T follicular helper cell (primary cell): ENCODE data around the gene SEMA6C.
"Not testable (repeated sequence)": the region's sequence is repeated elsewhere in the genome, so short reads cannot be mapped to it uniquely, and the experiment has no call there.

ENCODE experiments used
- DNase-seq: peaks from one replicate; pipeline ENCODE4 v3.0.0-alpha.2; 2020; ENCODE audit warnings: low read depth
- total RNA-seq, 2 experiments: gene quantifications; one replicate each; lab custom pipeline; 2026; lab: John Stamatoyannopoulos, UW

Gene SEMA6C, protein sequence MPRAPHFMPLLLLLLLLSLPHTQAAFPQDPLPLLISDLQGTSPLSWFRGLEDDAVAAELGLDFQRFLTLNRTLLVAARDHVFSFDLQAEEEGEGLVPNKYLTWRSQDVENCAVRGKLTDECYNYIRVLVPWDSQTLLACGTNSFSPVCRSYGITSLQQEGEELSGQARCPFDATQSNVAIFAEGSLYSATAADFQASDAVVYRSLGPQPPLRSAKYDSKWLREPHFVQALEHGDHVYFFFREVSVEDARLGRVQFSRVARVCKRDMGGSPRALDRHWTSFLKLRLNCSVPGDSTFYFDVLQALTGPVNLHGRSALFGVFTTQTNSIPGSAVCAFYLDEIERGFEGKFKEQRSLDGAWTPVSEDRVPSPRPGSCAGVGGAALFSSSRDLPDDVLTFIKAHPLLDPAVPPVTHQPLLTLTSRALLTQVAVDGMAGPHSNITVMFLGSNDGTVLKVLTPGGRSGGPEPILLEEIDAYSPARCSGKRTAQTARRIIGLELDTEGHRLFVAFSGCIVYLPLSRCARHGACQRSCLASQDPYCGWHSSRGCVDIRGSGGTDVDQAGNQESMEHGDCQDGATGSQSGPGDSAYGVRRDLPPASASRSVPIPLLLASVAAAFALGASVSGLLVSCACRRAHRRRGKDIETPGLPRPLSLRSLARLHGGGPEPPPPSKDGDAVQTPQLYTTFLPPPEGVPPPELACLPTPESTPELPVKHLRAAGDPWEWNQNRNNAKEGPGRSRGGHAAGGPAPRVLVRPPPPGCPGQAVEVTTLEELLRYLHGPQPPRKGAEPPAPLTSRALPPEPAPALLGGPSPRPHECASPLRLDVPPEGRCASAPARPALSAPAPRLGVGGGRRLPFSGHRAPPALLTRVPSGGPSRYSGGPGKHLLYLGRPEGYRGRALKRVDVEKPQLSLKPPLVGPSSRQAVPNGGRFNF
- total RNA-seq = 1.1 to 7.4 reads per million in 2 experiments

DNA sequence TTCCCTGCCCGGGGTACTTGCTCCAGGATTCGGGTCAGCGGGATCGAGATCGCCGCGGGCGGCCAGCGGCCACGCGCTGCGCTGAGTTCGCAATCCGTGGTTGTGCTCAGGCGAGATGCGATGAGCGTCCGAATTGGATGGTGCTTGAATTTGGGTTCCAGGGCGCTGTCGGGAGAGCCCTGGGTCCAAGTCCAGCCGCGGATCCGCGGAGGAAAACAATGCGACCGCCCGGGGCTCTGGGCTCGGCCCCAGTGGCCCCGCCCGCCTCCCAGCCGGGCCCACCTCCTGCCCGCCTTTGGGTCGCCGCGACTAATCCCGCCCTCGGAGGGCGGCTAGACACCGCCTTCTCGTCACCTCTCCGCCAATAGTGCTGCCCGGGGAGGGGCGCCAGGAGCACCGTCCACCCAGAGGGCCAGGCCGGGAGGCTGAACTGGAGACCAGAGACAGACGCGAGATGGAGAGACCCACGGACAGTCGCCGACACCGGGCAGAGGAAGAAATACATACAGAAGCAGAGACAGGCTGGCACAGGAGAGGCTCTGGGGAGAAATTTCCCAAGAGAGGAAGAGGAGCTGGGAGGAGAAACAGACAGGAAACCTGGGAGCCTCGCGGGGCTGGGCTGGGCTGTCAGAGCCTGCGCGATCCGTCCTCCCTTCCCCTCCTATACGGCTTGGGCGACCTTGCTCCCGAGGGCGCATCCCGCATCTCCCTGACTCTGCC, at the start of gene SEMA6C:
SEMA6C (minus strand) TSS at position 220 of the 720 bp plus-strand sequence. CDS start 4,010 bp downstream, outside the sequence.
- peak; percentile 77 for DNase-seq

DNA sequence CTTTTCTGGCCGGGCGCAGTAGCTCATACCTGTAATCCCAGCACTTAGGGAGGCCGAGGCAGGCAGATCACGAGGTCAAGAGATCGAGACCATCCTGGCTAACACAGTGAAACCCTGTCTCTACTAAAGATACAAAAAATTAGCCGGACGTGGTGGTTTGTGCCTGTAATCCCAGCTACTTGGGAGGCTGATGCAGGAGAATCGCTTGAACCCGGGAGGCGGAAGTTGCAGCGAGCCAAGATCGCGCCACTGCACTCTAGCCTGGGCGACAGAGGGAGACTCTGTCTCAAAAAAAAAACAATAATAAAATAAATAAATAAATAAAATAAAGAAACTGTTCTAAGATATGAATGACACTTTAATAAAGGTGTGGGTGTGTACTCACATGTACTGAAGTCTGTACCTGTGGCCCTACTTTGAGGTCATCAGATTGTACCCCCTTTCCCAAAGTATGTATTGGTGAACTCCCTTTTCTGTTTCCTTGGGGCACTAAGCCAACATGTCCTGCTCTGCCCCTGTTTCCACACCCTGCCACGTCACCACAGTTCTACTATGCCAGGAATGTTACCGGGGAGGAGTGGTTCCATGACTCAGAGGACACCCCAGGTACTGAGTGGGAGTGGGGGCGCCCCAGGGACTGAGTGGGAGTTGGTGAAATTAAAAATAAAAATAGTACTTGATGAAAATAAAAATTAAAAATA, 48.6 kb upstream of the SEMA6C start:
- not testable (repeated sequence) for DNase-seq

DNA sequence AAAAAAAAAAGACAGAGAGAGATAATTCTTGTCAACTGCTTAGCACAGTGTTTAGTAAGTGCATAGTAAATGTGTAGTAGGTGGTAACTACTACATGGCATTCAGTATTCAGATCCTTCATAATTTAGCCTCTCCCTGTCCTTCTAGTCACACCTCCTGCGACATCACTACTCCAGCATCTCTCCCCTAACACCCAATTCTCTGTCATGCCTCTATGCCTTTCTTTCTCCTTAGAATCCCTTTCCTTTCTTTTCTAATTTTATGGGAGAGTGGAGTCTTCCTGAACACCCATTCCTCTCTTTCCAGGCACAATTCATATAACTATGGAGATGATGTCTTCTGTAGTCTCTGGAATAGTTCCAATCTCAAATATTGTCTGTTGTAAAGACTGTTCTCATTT, 47.4 kb upstream of the SEMA6C start:
- no peak for DNase-seq

DNA sequence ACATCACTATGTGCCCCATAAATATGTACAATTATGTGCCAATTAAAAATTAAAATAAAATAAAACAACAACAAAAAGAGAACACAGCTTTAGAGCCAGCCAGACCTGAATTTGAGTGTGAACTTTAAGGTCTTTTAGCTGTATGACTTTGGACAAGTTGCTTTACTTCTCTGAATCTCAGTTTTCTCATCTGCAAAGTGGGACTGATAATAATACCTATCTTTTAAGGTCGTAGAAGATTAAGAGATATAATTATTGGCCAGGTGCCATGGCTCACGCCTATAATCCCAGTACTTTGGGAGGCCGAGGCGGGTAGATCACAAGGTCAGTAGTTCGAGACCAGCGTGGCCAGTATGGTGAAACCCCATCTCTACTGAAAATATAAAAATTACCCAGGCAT, 46.9 kb upstream of the SEMA6C start:
- no peak for DNase-seq

DNA sequence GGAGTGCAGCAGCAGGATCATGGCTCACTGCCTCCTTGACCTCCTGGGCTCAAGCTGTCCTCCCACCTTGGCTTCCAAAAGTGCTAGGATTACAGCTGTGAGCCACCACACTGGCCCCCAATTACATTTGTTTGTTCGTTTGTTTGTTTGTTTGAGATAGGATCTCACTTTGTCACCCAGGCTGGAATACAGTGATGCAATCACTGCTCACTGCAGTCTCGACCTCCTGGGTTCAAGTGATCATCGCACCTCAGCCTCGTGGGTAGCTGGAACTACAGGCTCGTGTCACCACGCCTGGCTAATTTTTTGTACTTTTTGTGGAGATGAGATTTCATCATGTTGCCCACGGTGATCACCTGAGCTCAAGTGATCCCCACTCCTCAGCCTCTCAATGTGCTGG, 45.6 kb upstream of the SEMA6C start:
- DNase-seq = no peak

DNA sequence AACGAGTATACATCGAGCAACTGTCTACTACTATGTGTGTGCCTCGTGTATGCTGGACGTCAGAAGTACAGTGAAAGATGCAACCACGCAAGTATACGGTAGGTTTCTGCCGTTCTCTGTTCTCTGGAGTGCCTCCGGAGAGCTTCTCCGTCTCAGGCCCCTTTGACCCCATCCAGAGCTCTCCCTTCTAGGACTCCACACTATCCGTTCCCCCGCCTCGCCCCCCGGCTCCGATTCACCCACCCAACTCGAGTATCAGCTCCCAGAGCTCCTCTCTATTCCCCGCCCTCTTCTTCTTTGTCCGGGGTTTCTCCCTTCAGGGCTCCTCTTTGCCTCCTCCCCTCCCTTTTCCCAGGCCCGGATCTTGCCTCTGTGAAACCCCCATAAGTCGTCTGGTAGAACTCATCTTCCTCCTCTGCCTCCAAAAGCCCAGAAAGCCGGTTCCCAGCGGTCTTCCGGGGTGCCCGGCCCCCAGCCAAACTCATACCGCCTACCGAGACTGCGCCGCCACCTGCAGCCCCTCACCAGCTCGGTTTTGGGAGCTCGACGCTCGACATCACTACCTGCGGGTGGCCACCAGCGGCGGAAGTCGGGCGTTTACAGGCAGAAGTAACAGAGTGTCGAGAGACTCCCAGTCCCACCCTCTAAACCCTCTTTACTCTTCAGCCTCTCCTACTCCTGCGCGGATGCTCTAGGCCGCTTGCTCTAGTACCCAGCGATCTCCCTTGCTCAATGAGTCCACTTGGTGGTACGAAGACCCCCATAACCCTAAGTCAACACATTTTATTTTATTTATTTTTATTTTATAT, 43.4 kb upstream of the SEMA6C start, which contains the start of gene VPS72:
VPS72 (minus strand) TSS at position 561 of the 809 bp plus-strand sequence; CDS start at position 485, 76 bp downstream.
- peak; percentile 82 for DNase-seq

DNA sequence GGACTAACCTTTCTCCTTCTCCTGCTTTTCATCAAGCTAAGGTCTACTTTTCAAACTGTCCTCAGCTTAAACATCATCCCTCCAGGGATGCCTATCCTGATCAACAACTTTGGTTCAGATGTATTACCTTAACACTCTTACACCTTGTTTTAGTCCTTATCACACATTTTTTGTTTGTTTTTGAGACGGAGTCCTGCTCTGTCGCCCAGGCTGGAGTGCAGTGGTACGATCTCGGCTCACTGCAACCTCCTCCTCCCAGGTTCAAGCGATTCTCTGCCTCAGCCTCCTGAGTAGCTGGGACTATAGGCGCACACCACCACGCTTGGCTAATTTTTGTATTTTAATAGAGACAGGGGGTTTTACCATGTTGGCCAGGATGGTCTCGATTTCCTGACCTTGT, 42.2 kb upstream of the SEMA6C start:
- not testable (repeated sequence) for DNase-seq

DNA sequence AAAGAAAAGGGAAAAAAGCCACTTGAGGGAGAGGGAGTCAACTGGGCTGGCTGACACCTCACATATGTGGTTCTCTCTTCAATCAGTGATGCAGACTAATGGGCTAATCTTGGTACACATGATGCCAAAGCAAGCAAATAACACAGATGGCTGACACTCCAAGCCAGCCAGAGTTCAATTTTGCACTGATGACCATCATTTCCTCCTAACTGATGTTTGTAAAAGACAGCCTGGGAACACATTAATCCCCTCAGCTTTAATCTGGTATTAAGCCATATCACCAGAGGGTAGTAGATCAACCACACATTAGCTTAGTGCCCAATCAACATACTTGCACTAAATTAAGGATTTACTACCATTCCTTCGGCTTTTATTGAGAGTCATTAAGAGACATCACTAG, 40.8 kb upstream of the SEMA6C start:
- no peak for DNase-seq

DNA sequence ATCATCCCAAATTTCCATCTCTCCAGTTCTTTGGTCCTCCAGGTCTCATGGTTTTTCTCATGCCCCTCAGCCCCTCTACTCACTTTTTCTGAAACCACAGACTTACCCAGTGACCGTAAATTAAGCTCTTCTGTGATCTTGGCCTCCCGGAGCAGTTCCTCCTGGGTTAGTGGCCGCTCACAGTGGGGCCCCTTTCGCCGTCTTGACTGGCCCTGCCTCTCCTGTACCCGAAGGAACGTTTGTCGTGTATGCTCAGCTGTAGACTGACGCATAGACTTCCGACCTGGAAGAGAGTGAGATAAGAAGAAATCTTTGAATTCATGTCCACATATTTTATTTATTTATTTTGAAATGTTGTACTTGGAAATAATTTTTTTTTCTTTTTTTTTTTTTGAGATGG, 37.8 kb upstream of the SEMA6C start:
- DNase-seq = no peak

DNA sequence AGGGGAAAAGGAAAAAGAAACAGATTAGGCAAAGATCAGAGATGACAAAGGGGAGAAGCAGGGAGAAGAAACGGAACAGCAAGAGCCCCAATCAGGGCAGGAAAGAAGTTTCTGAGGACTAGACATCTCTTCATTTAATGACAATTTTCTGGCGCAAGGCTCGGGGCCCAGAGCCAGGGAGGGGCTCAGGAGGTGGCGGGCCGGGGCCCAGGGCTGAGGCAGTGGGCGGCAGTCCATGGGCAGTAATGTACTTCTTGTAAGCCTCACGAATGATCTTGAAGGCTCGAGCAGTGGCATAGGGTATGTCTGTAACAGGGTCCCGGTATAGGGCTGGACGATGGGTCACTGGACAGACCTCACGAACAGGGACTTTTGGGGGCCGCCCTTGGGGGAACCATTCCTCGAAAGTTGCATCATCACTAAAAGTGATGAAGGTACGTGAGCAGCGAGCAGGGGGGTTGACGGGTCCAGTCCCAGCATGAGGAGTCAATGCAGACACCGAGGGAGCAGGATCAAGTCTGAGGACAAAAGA, 30.1 kb upstream of the SEMA6C start:
- DNase-seq = no peak

DNA sequence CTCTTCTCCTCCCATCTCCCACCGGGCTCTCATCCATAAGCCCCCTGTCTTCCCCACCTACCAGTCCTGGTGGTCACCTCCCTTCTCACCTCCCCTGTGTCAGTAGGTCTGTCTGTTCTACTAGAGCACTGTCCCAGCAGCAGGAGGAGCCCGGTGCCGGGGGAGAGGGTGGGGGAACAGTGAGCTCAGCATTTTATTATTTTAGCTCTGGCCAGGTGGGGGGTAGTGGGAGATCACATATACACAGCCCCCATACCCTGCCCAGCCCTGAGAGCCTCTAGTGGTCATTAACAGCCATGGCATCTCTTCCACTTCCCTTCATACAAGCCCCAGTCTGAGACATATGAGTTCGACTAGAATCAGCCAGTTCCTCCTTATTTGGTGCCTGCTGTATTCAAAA, 29.4 kb upstream of the SEMA6C start, which contains the start of gene TMOD4:
TMOD4 (minus strand) TSS at position 119 of the 400 bp plus-strand sequence. CDS start 1,106 bp downstream, outside the sequence.
- DNase-seq = no peak

DNA sequence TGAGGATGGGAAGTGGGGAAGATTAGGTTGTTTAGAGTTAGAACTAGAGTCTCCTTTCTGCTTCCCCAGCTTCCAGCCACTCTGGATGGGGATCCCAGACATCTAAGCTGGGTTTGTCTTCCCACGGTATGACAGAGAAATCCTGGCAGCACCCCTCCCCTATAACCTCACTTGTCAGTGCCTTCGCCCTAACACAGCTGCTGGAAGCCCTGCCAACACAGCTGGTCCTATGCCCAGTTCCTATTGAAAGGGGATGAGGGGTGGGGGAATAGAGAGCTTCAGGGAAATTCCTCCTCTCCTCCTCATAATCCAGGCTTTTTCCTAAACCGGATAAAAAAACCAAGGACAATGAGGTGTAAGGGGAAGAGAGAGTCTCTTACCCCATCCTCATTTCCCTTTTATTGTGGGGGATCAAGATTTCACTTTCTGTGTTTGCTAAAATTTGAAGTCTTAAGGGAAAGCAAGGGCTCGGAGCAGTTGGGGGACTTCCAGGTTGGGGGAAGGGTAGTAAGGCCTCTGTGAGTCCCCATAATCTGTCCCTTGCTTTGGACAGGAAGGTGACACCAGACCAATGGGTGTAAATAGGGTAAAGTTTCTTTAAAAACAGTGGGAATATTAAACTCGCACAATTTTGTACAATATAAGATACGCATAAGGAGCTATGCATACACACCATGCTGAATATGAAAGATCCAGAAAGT, 28.8 kb upstream of the SEMA6C start:
- DNase-seq = no peak

DNA sequence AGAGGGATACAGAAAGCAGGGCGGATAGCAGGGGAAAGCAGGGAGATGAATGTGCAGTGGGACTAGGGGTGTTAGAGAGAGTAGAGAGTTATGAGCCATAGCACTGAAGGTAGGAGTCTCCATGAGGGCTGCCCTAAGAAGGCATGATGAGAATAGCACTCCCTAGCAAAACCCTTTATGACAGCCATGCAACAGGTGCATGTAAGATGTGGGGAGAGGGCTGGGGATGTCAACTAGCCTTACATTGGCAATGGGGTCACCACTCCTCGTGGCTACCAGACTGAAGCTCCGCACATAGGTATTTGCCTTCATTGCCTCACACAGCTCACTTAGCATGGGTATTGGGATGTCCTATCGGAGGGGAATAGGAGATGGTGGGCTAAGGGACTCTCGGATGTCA, 24.8 kb upstream of the SEMA6C start:
- no peak for DNase-seq

DNA sequence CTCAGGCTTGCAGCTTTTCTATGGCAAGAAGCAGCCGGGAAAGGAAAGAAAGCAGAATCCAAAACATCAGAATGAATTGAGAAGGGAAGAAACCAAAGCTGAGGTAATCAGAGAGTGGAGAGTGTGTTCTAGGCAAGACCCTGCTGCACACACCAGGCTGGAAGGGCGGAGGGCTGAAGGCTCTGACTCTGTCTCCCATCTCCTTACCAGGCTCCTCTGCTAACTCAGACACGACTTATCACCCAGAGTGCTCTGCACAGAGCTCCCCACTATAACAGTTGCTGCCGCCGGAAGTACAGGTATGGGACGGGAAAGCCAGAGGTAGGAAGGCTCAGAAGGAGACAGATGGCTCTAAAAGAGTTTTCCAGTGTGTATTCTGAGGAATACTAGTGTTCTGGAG, 20.7 kb upstream of the SEMA6C start:
- no peak for DNase-seq

DNA sequence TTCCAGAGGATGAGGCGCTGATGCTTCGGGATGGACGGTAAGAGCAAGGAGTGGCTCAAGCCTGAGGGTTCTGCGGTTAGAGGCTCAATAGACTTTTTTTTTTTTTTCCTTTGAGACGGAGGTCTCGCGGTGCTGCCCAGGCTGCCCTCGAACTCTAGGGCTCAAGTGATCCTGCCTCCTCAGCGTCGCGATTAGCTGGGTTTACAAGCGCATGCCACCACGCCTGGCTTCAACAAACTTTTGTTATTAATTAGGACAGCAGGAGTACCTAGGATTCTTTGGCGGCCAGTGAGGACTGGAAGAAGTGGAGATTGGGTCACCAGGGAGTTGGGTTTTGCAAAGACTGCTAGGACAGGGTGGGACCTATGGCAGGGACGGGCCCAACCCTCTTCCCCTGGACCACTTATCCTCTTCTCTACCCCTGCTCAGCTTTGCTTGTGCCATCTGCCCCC, 20.1 kb upstream of the SEMA6C start:
- DNase-seq = no peak

DNA sequence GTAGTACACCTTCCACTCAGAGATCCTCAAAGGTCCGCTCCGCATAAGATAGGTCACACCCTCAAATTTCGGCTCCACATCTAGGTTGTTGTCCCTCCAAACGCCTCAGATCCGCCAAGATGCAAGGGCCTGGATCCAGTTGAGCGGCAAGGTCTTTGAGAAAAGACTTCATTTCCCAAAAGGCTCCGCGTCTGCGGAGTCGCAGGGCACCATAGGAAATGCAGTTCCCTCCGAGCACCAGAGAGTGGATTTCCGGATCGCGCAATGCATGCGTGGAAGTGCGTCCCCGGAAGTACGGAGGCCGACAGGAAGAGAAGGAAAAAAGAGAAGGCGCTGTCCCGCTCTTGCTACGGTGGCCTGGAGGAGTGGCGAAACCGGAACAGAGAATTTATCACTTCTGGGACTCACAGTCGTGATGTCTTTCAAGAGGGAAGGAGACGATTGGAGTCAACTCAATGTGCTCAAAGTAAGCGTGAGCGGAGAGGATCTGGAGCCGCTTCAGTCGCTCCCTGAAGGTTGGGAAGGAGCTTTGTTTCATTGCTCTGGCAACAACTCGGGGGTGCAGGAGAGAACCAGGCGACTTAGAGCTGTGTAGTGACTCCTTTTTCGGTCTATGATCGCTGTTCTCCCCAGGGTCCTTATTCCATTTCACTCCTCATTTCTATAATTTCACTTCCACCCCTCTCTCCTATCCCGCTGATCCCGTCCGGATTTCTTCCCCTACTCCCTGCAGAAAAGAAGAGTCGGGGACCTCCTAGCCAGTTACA, 19.5 kb upstream of the SEMA6C start, which contains the start of the genes LYSMD1 and SCNM1:
LYSMD1 (minus strand) TSS at position 165 of the 767 bp plus-strand sequence. CDS start 644 bp downstream, outside the sequence.
SCNM1 (plus strand) TSS at position 407 of the 767 bp plus-strand sequence; CDS start at position 416, 9 bp downstream.
- DNase-seq = peak; percentile 97

DNA sequence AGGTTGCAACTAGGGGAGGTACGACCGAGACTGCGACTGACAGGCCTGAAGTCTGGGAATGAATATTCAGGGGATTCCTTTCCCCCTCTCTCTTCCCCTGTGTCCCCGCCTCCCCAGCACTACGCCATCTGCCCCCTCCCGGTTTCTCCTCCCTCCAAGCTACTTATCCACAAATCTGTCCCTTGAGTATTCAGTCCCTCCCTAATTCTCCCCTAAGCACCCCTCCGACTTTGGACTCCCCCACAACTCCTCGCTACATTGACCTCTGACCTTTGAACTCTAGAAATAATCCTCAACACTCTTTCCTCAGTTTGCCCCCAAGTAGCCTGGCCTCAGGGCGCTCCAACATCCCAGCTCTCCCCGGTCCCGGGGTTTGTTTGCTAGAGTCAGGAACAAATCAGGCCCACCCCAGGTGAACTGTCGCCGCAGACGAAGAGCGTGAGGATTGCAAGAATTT, 18.9 kb upstream of the SEMA6C start:
- DNase-seq = no peak

DNA sequence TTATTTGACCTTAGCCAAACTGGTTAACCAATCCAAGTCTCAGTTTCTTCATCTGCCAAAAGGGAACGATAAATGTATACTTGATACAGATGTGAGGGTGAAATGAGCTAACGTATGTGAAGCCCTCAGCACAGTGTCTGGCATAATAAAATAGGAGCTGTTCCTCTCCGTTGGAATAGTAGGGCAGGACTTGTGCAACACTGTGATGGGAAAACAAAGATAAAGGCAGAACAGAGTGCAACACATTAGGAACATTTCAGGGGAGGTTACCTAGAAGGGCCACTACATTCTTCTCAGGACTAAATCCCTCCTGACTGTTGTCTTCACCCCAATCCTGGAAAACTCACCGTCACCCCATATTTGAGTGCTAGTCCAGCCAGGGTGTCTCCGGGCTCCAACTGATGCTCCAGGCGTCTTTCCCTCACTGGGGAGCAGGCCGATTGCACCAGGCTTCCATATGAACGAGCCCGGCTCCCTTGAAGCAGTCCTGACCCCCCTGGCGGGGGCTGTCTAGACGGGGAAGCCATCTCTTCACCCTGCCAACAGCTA, 18.4 kb upstream of the SEMA6C start:
- no peak for DNase-seq
